ENCODE results near the gene TMEM131.

GRCh38 chr2:97734061-97735051, 261.4 kb downstream of the TMEM131 start:
- TF ChIP-seq CTCF (IDR thresholded peaks at IDR 0.05 in 2 of 3, conservative IDR thresholded peaks at IDR 0.05 in 1 of 3; ENCODE audit: control insufficient read depth in 2 of 3, extremely low read depth in 1 of 3, insufficient read depth in 1 of 3, low read depth in 3 of 3, low read length in 3 of 3) (no peak), CHD2 (IDR thresholded peaks at IDR 0.05; ENCODE audit: borderline replicate concordance, low read depth, low read length) (no peak), EP300 (IDR thresholded peaks at IDR 0.05; ENCODE audit: borderline replicate concordance in 1 of 2, control insufficient read depth in 1 of 2, low read depth in 2 of 2, low read length in 2 of 2) (no peak), ZNF217 (IDR thresholded peaks at IDR 0.05) (no peak), NBN (IDR thresholded peaks at IDR 0.05) (no peak), JUND (IDR thresholded peaks at IDR 0.05; ENCODE audit: low read depth, low read length) (no peak), REST (IDR thresholded peaks at IDR 0.05; ENCODE audit: low read depth, low read length) (no peak)

All from GM12878 (cell line).